GM23338 (cell line): ENCODE results near the gene ADORA3. TPM values are rescaled to one million over a fixed set of nuclear protein-coding genes. Genes with fewer than 3 reads are reported as not detected.

Source experiments
- ATAC-seq: fragments of 200-7000 bp; cut with Tn5 transposase; 3 replicates; pipeline ENCODE4 v1.9.1; 2020
- DNase-seq: peaks from one replicate; pipeline ENCODE4 v3.0.0-alpha.2; 2015; ENCODE audit warnings: low spot score
- H2AFZ ChIP-seq: fragments of 200-600 bp; sonication (generic); 2 replicates; pipeline ENCODE4 v1.8.0; 2016; ENCODE audit warnings: antibody characterized with exemption, mild to moderate bottlenecking, moderate library complexity
- H3F3A ChIP-seq: fragments of 200-600 bp; sonication (generic); replicated peaks from 2 replicates; pipeline ENCODE4 v1.8.0; 2017; ENCODE audit warnings: antibody characterized with exemption, mixed run types, low read depth
- H3K27ac ChIP-seq: fragments of 200-600 bp; sonication (generic); 2 replicates; pipeline ENCODE4 v1.6.1; 2016; ENCODE audit warnings: low read depth
- H3K27me3 ChIP-seq: fragments of 200-600 bp; sonication (generic); 2 replicates; pipeline ENCODE4 v1.8.0; 2016; ENCODE audit warnings: mild to moderate bottlenecking, mixed run types, moderate library complexity; ENCODE audit not compliant: insufficient read depth
- H3K36me3 ChIP-seq: fragments of 200-600 bp; sonication (generic); 2 replicates; pipeline ENCODE4 v1.8.0; 2016; ENCODE audit warnings: mild to moderate bottlenecking; ENCODE audit not compliant: insufficient read depth
- H3K4me1 ChIP-seq: fragments of 200-600 bp; sonication (generic); 2 replicates; pipeline ENCODE4 v1.8.0; 2016; ENCODE audit warnings: mild to moderate bottlenecking, moderate library complexity; ENCODE audit not compliant: insufficient read depth
- H3K4me2 ChIP-seq: fragments of 200-600 bp; sonication (generic); 2 replicates; pipeline ENCODE4 v1.7.1; 2017; ENCODE audit warnings: mixed run types
- H3K4me3 ChIP-seq: fragments of 200-600 bp; sonication (generic); 2 replicates; pipeline ENCODE4 v1.6.1; 2016; ENCODE audit warnings: mixed run types
- H3K79me2 ChIP-seq: fragments of 200-600 bp; sonication (generic); replicated peaks from 2 replicates; pipeline ENCODE4 v1.8.0; 2017; ENCODE audit warnings: mild to moderate bottlenecking; ENCODE audit not compliant: insufficient read depth
- H3K9me2 ChIP-seq: fragments of 200-600 bp; sonication (generic); 2 replicates; pipeline ENCODE4 v1.8.0; 2017; ENCODE audit not compliant: insufficient read depth
- H4K20me1 ChIP-seq: fragments of 200-600 bp; sonication (generic); replicated peaks from 2 replicates; pipeline ENCODE4 v1.8.0; 2017; ENCODE audit warnings: mild to moderate bottlenecking; ENCODE audit not compliant: insufficient read depth
- H3K27ac Mint-ChIP-seq: 2 replicates; pipeline ENCODE4 v1.8.0; 2020; ENCODE audit warnings: inconsistent platforms, mild to moderate bottlenecking, moderate library complexity, mixed read lengths
- H3K27me3 Mint-ChIP-seq: 3 replicates; pipeline ENCODE4 v1.8.0; 2022; ENCODE audit warnings: low read depth, mild to moderate bottlenecking, moderate library complexity, mixed read lengths, inconsistent platforms; ENCODE audit not compliant: insufficient read depth, poor library complexity
- H3K36me3 Mint-ChIP-seq: 3 replicates; pipeline ENCODE4 v1.8.0; 2021; ENCODE audit warnings: low read depth, mild to moderate bottlenecking, inconsistent platforms, moderate library complexity, mixed read lengths
- H3K4me1 Mint-ChIP-seq: 3 replicates; pipeline ENCODE4 v1.8.0; 2020; ENCODE audit warnings: mild to moderate bottlenecking, inconsistent platforms, mixed read lengths
- H3K4me3 Mint-ChIP-seq: 3 replicates; pipeline ENCODE4 v1.8.0; 2021; ENCODE audit warnings: moderate library complexity, mild to moderate bottlenecking, inconsistent platforms, mixed read lengths
- H3K9me3 Mint-ChIP-seq: 3 replicates; pipeline ENCODE4 v1.8.0; 2020; ENCODE audit warnings: moderate library complexity, mild to moderate bottlenecking, inconsistent platforms, mixed read lengths
- CREB1 ChIP-seq: fragments of 250-450 bp; sonication (Bioruptor Pico); IDR thresholded peaks from 2 replicates; pipeline ENCODE4 v1.5.0; 2020; ENCODE audit warnings: low read depth, mild to moderate bottlenecking, moderate library complexity
- CTCF ChIP-seq, 2 experiments: fragments of 200-600 bp in 1 of 2; sonication (generic) in 1 of 2; conservative IDR thresholded peaks; 2 replicates each; pipeline versions ENCODE4 v1.5.1 to v1.6.1; 2016 to 2017; ENCODE audit warnings: antibody characterized with exemption in 2 of 2, low read depth in 2 of 2, mild to moderate bottlenecking in 2 of 2, moderate library complexity in 1 of 2
- ETS1 ChIP-seq: IDR thresholded peaks from 2 replicates; pipeline ENCODE4 v1.6.1; 2016; ENCODE audit warnings: antibody characterized with exemption
- EZH2 ChIP-seq: fragments of 200-600 bp; sonication (generic); IDR thresholded peaks from one replicate; pipeline ENCODE4 v1.8.0; 2017; ENCODE audit warnings: antibody characterized with exemption, mild to moderate bottlenecking, low read depth; ENCODE audit not compliant: unreplicated experiment
- EZH2phosphoT487 ChIP-seq: fragments of 200-600 bp; sonication (generic); IDR thresholded peaks from one replicate; pipeline ENCODE4 v1.8.1; 2018; ENCODE audit warnings: antibody characterized with exemption; ENCODE audit not compliant: unreplicated experiment
- JUNB ChIP-seq: IDR thresholded peaks from one replicate; pipeline ENCODE4 v1.6.1; 2016; ENCODE audit warnings: antibody characterized with exemption; ENCODE audit not compliant: unreplicated experiment
- NANOG ChIP-seq: IDR thresholded peaks from 2 replicates; pipeline ENCODE4 v1.6.1; 2016; ENCODE audit warnings: antibody characterized with exemption, borderline replicate concordance
- POLR2AphosphoS5 ChIP-seq: IDR thresholded peaks from 2 replicates; pipeline ENCODE4 v1.6.1; 2016; ENCODE audit warnings: antibody characterized with exemption, low read depth
- REST ChIP-seq: IDR thresholded peaks from one replicate; pipeline ENCODE4 v1.6.1; 2018; ENCODE audit warnings: antibody characterized with exemption; ENCODE audit not compliant: unreplicated experiment
- STAT1 ChIP-seq: IDR thresholded peaks from one replicate; pipeline ENCODE4 v1.6.1; 2016; ENCODE audit warnings: antibody characterized with exemption; ENCODE audit not compliant: unreplicated experiment
- ZNF114 ChIP-seq: fragments of 250-450 bp; sonication (Bioruptor Pico); IDR thresholded peaks from 2 replicates; pipeline ENCODE4 v1.5.0; 2020; ENCODE audit warnings: mild to moderate bottlenecking, moderate library complexity
- ZNF331 ChIP-seq: fragments of 250-450 bp; sonication (Bioruptor Pico); IDR thresholded peaks from 2 replicates; pipeline ENCODE4 v1.5.0; 2020; ENCODE audit warnings: low read depth, mild to moderate bottlenecking, moderate library complexity
- ZNF462 ChIP-seq: fragments of 250-450 bp; sonication (Bioruptor Pico); IDR thresholded peaks from 2 replicates; pipeline ENCODE4 v1.5.0; 2020; ENCODE audit warnings: mild to moderate bottlenecking, moderate library complexity
- polyA plus RNA-seq: library from polyadenylated mRNA; unstranded; fragments of >200 nt; fragmentation: Nextera tagmentation; extraction: Ambion mirVana; gene quantifications from 2 replicates; pipeline ENCODE4 v1.2.1, GENCODE V29; 2016
- total RNA-seq: library from RNA; depleted of rRNA; stranded (reverse); fragments of >200 nt; shearing (Covaris generic); gene quantifications from 2 replicates; pipeline ENCODE4 v1.2.3, GENCODE V29; 2014

The ADORA3 gene
- total and polyA plus RNA-seq, 2 experiments from 2014 or later = not detected

- Histone ChIP-seq H2AFZ (no peak overlapping the region), H3K4me2 (no peak overlapping the region), H3K36me3 (peaks cover 27% of the 10 kb centered on the region; the same call in 1 of the 2 replicates), H3K27ac (no peak overlapping the region), H3F3A (no peaks in the 10 kb centered on the region), H3K79me2 (peaks cover 41% of the 10 kb centered on the region), H3K27me3 (no peaks in the 10 kb centered on the region), H3K4me1 (0 out of 2 replicates have a peak, but pooled peaks cover 7% of the 10 kb centered on the region), H3K4me3 (no peak overlapping the region), H4K20me1 (0 out of 2 replicates have a peak, but pooled peaks cover 3% of the 10 kb centered on the region), H3K9me2 (no peaks in the 10 kb centered on the region)
- Mint-ChIP-seq H3K27me3 (peaks cover 5% of the 10 kb centered on the region), H3K9me3 (no peaks in the 10 kb centered on the region), H3K4me3 (no peak overlapping the region), H3K36me3 (peaks cover 50% of the 10 kb centered on the region), H3K27ac (no peak overlapping the region), H3K4me1 (peaks cover 6% of the 10 kb centered on the region)
- ATAC-seq = no peak
- TF ChIP-seq EZH2phosphoT487 (no peak), ZNF114 (CRISPR knock-in tag) (no peak), CREB1 (CRISPR knock-in tag) (no peak), REST (no peak), STAT1 (no peak), ZNF331 (CRISPR knock-in tag) (no peak), CTCF (conservative IDR thresholded peaks at IDR 0.05; ENCODE audit: low read depth in 2 of 2) (no peak), POLR2AphosphoS5 (no peak), JUNB (no peak), ETS1 (no peak), EZH2 (no peak), NANOG (no peak), ZNF462 (CRISPR knock-in tag) (no peak)
- DNase-seq = no peak
Observed at GRCh38 chr1:111453706-111454105, 49.7 kb downstream of the ADORA3 start.
